8988T (cell line): ENCODE measurements around the gene PRMT1.
"Not testable (repeated sequence)": the region's sequence is repeated elsewhere in the genome, so short reads cannot be mapped to it uniquely, and the experiment has no call there.

Source experiments
- DNase-seq: peaks from one replicate; pipeline ENCODE4 v3.0.0; 2011

The PRMT1 gene

GRCh38 chr19:49689133-49690078, 12.3 kb downstream of the PRMT1 start, which contains the start of gene ADM5:
ADM5 (plus strand) TSS chr19:49689594; CDS start chr19:49689838, 244 bp downstream.
- no peak for DNase-seq

GRCh38 chr19:49690079-49690655, 13.1 kb downstream of the PRMT1 start:
- DNase-seq, result no peak

DNA sequence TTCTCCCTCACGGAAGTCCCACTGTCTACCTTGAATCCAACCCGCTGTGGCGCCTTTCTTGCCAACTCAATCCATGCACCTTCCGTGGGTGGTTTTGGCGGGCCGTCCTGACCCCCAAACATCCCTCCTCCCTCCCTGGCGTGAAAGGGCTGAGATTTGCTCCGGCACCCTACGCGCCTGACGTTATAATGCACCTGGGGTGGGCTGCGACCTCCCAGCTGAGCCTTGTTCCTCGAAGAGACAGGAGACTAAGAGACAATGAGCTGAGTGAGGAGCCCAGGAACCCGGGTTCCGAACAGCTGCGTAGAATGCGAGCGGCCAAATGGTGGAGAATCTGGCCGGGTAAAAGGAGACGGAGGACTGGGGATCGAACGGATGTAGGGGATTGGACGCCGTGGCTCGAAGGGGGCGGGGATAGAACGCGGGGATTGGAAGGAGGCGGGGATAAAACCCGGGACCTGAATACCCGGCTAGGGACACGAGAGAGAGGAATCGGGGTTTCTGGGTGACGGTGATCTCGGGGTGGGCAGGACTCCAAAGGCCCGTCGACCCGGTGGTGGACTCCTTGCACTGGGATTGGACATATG, 13.7 kb downstream of the PRMT1 start, which contains the start of gene CPT1C:
Gene CPT1C, plus strand, starts transcription at position 461 of the 587 bp plus-strand sequence. CDS start 1,137 bp downstream, outside the sequence.
- DNase-seq, result no peak

DNA sequence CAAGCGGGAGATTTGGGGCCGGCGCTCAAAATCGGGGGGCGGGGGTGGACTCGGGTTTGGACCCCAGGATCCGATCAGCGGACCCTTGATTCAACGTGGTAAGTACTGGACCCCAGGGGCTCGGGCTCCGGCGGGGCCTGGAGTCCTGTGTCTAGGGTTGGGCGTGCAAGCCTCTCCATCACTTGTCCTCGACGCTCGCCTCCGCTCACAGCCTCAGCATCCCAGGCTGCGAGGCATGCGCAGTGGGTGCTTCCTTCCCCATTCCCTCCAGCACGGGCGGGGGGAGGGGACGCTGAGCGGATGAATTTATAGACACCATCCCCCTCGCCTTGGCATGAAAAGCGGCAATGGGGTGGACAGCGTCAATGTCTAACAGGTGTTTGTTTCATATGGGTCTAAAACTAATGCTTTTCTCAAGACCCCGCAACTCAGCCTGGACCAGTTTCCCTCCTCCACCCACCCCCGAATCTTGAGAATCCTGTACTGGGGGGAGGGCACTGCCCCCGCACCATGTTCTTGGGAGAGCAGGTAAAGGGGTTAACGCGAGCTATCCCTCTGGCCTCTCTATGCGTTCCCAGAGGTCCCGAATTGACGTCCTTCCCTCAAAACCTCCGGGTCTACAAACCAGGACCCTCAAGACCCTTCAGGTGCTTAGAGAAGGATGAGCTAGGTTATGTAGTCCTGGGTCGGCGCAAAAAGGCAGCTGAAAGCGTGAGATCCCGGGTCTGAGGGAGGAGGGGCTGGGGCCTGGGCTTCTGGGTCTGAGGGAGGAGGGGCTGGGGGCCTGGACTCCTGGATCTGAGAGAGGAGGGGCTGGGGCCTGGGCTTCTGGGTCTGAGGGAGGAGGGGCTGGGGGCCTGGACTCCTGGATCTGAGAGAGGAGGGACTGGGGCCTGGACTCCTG, 14.4 kb downstream of the PRMT1 start:
- DNase-seq, result no peak

- no peak for DNase-seq
These were observed 15.1 kb downstream of the PRMT1 start for GRCh38 chr19:49692147-49692506.

- DNase-seq, result no peak
These were observed 19.0 kb downstream of the PRMT1 start for GRCh38 chr19:49696115-49696514.

DNA sequence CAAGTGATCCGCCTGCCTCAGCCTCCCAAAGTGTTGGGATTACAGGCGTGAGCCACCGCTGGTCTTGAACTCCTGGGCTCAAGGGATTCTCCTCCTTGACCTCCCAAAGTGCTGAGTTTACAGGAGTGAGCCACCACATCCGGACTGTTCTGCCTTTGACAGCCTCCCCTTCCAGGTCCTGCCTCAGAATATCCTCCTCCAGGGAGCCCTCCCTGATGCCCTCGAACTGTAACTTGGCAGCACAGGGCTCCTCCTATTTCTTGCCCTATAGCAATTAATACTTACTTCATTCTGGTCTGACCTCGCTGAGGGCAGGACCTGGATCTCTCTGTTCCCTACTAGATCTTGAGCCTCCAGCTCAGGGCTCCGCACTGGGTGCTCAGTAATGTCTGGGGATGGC, 19.8 kb downstream of the PRMT1 start:
- no peak for DNase-seq

DNA sequence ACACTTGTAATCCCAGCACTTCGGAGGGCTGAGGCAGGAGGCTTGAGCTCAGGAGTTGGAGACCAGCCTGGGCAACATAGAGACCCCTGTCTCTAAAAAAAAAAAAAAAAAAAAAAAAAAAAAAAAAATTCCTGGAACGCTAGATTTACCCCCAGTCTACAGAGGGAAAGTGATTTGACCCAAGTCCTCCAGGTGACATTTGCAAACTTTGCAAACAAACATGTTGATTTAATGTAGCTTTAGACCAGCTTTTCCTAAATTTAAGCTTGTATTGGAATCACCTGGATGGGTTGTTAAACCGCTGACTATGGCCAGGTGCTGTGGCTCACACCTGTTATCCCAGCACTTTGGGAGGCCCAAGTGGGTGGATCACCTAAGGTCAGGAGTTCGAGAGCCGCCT, 22.3 kb downstream of the PRMT1 start:
- no peak for DNase-seq

DNA sequence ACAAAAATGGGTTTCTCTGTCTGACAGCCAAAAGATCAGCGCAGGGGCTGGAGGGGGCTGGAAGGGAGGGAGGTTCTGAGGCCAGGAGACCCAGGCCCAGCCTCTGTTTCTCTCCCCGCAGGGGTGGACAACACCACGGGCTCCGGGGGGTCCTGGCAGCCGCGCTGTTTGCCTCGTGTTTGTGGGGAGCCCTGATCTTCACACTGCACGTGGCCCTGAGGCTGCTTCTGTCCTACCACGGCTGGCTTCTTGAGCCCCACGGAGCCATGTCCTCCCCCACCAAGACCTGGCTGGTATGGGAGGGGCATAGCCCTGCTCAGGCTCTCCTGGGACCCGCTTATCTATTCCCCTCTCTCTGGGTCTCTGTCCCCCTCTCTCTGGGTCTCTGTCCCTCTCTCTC, 23.5 kb downstream of the PRMT1 start:
- DNase-seq, result no peak

GRCh38 chr19:49701271-49701786, 24.3 kb downstream of the PRMT1 start:
- DNase-seq, result no peak

DNA sequence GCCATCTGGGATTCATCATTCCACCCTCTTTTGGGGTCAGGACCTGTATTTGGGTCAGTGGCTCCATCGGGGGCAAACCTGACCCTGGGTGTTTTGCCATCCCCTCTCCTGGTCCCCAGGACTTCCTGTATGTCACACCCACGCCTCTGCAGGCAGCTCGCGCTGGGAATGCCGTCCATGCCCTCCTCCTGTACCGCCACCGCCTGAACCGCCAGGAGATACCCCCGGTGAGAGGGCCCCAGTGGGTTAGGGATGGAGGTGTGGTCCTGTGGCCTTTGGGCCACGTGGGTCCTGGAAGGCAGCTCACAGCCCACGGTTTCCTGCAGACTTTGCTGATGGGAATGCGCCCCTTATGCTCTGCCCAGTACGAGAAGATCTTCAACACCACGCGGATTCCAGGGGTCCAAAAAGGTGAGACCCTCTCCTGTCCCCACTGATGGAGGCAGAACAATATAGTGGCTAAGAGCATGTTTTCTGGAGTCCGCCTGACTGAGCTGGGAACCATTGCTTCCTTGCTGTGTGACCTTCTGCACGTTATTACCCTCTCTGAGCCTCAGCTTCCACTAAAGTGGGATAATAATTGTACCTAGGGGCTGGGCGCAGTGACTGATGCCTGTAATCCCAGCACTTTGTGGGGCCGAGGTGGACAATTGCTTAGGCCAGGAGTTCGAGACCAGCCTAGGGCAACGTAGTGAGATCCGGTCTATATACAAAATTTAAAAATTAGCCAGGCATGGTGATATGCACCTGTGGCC, 28.0 kb downstream of the PRMT1 start:
- DNase-seq, result no peak

- no peak for DNase-seq
These were observed 28.8 kb downstream of the PRMT1 start for GRCh38 chr19:49705919-49706318.

- no peak for DNase-seq
These were observed 33.4 kb downstream of the PRMT1 start for GRCh38 chr19:49710372-49710951.

DNA sequence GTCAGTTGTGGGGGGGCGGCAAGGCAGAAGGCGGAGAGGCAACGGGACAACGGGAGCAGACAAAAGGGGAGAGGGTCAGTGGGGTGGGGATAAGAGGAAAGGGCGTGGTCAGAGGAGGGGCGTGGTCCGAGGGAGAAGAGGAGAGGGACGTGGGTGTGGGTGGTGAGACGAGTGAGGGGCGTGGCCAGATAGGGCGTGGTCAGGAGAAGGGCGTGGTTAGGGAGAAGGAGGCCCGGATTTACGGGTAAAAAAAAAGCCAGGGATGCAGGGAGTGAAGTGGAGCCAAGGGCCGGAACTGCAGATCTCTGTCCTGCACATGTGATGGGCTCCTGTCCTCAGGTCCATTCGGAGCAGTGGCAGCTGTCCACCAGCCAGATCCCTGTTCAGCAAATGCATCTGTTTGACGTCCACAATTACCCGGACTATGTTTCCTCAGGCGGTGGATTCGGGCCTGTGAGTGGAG, 35.4 kb downstream of the PRMT1 start:
- DNase-seq, result no peak

- DNase-seq, result no peak
These were observed 36.3 kb downstream of the PRMT1 start for GRCh38 chr19:49713236-49713845.

DNA sequence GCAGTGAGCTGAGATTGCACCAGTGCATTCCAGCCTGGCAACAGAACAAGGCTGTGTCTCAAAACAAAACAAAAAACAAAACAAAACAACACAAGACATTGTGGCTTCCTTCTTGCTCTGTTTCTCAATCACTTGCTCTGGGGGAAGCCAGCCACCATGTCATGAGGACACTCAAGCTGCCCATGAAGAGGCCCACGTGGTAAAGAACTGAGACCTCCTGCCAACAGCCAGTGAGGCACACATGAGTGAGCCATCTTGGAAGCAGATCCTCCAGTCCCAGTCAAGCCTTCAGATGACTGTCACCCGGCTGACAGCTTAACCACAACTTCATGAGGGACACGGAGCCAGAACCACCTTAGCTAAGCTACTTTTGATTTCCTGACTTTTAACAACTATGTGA, 39.1 kb downstream of the PRMT1 start:
- DNase-seq, result no peak

- DNase-seq, result no peak
These were observed 41.4 kb downstream of the PRMT1 start for GRCh38 chr19:49718511-49718910.

DNA sequence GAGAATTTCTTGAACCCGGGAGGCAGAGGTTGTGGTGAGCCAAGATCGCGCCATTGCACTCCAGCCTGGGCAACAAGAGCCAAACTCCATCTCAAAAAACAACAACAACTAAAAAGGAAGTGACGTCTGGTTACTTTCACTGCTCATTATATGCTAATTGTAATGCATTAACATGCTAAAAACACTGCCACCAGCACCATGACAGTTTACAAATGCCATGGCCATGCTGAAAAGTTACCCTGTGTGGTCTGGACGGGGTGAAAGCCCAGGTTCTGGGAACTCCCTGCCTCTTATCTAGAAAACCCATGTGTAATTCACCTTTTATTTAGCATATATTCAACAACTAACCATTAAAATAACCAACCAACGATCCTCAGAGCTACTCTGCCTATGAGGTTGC, 41.9 kb downstream of the PRMT1 start:
- no peak for DNase-seq

DNA sequence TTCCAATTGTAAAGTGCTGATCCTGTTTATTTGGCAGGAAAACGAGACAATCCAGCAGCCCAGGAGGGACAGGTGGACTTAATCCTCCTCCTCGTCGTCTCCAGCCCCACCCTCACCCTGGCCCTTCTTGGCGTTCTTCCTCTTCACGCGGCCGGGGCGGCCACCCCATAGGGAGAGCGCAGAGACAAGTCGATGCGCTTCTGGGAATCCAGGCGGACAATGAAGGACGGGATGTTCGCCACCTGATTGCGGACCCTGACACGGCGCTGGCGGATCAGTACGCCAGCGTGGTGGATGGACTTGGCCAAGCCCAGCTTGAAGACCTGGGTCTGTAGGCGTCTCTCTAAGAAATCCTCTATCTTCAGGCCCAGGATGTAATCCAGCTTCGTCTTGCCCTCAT, 42.3 kb downstream of the PRMT1 start:
- DNase-seq, result not testable (repeated sequence)

GRCh38 chr19:49727217-49728030, 50.4 kb downstream of the PRMT1 start:
- DNase-seq, result no peak
